GM18499 (cell line): ENCODE measurements around the gene APIP.

ENCODE experiments used
- ATAC-seq: cut with Tn5 transposase; IDR thresholded peaks from one replicate; pipeline ENCODE4 v1.9.1; 2021; ENCODE audit warnings: moderate number of reproducible peaks; ENCODE audit not compliant: insufficient read depth, unreplicated experiment

The APIP gene

GRCh38 chr11:34850334-34850733 lies 65.8 kb downstream of the APIP start:
- no peak for ATAC-seq

DNA sequence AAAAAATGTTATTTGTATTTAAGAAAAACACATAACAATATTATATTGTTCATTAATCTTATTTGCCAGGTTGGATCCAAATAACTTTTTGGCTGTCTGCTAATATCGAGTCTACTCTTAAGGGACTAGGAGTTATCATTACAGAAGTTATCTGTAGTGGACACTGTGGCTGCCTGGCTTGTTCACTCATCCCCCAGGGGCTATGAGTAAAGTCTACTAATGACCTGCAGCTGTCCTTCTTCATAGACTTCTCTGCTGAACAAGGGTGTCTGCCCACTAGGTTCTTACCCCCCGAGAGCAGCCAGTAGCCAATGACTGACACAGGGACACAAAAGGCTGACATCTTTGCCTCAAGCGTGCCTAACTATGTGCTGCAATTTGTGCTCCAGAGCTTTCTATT lies 69.7 kb downstream of the APIP start:
- no peak for ATAC-seq

GRCh38 chr11:34844463-34845112 lies 71.6 kb downstream of the APIP start:
- no peak for ATAC-seq

DNA sequence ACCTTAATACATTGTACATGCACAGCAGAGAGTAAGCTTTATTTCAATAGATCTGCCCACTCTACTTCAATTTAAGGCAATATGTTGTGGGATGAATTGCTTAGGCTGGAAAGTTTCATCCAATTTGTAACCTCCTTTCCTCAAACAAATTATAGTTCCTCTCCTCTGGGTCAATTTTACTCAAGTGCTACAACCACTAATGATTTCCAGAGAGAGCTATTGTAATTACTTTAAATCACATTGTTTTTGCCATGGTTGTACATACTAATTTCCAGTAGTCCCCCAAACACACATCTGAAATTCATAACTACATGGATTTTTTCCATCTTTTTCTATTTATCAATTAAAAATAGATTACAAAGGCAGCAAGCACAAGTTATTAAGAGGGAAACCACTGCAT lies 72.9 kb downstream of the APIP start:
- no peak for ATAC-seq

DNA sequence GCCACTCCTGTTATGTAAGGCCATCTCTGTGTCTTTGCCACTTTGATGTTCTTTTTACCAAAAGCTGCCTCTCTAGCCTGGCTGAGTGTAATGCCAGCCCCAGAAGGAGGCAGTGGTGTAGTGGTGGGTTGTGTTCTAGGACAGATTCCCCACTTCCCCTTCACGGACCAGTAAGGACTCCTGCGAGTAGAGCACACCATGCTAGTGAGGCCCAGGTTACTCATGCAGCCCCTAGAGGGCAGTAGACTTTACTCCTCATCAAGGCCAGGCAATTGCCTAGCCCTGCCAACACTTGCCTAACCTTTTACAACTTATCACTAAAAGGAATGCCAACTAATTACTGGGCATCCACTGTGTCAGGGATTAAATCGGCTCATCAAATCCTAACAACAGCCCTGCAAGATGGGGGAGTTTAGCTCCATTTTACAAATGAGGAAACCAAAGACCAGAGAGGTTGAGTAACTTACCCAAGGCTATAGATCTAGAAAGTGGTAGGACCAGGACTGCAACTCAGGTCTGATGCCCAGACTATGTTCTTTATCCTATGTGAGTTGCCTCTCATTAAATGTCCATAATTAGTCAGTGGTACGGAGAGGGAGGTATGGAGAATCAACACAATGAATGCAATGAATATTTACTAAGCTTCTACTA lies 75.3 kb downstream of the APIP start:
- ATAC-seq = no peak

- no peak for ATAC-seq
These were observed 76.2 kb downstream of the APIP start for GRCh38 chr11:34839969-34840368.

DNA sequence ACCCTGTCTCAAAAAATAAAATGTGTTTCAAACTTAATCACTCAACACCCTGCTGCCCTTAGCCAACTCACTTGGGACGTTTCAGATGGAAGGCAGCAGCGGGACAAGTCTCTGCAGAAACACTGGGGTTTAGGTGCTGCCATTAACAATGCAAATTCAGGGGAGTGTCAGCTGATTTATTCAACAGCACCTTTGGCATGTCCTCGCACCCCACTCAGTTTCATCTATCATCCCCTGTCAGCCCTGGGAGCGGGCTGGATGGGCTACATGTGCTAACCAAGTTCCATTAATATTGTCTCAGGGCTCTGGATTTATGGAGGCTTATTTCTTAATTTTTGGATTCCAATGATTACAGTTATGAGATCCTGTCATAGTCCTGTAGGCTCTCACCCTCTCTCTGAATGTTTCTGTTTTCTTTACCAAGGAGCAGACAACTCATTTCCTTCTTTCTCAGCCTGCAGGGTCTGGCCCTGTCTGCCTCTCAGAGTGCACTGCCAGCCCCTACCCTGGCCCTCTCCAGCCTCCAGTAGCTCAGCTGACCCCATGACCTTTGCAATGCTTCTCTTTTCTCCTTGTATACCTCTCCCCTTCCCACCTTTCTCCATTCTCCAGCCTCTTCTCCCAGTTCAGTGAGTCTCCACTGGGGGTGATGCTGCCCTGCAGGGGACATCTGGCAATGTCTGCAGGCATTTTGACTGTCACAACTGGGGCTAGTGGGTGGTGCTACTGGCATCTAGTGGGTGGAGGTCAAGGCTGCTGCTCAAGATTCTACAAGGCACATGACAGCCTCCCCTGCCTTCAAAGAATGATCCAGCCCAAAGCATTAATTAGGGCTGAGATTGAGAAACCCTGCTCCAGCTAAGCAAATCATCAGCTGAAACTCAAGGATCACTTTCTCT lies 79.0 kb downstream of the APIP start:
- no peak for ATAC-seq

DNA sequence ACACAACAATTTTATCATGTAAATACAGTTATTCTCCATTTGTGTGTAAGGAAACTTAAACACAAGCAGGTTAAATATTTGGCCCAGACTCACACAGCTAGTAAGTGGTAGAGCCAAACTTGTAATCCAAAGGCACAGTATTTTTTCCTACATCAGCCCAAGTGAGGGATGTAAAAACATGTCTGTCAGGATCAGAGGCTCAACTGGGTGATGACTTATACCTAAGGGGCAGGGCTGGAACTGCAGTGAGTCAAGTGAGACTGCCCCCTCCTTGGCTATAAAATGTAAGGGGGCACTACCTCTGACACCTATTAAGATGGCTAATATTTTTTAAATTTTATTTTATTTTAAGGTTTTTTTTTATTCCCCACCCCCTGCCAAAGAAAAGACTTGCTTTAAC lies 82.6 kb downstream of the APIP start:
- no peak for ATAC-seq
